Immature natural killer cell (primary cell): ENCODE results near the gene CCR5AS.
"Not testable (repeated sequence)": the region's sequence is repeated elsewhere in the genome, so short reads cannot be mapped to it uniquely, and the experiment has no call there.

Experiments
- DNase-seq, 3 donors: peaks; one replicate each; pipeline ENCODE4 v3.0.0; 2022; ENCODE audit warnings: mixed read lengths in 1 of 3
- H3K27ac Mint-ChIP-seq, 6 donors: one replicate each; pipeline ENCODE4 v1.8.0; 2020; ENCODE audit warnings: mixed read lengths in 6 of 6, mild to moderate bottlenecking in 5 of 6, inconsistent platforms in 4 of 6, moderate library complexity in 3 of 6
- H3K27me3 Mint-ChIP-seq, 3 donors: one replicate each; pipeline ENCODE4 v1.8.0; 2020 to 2021; ENCODE audit warnings: low read depth in 3 of 3, mild to moderate bottlenecking in 3 of 3, mixed read lengths in 3 of 3, moderate library complexity in 3 of 3, inconsistent platforms in 1 of 3
- H3K36me3 Mint-ChIP-seq, 3 donors: one replicate each; pipeline ENCODE4 v1.8.0; 2020; ENCODE audit warnings: mixed read lengths in 3 of 3, inconsistent platforms in 2 of 3, mild to moderate bottlenecking in 2 of 3
- H3K4me1 Mint-ChIP-seq, 2 donors: one replicate each; pipeline ENCODE4 v1.8.0; 2020; ENCODE audit warnings: inconsistent platforms in 2 of 2, mild to moderate bottlenecking in 2 of 2, mixed read lengths in 2 of 2, moderate library complexity in 1 of 2
- H3K4me3 Mint-ChIP-seq, 5 donors: one replicate each; pipeline ENCODE4 v1.8.0; 2020; ENCODE audit warnings: mild to moderate bottlenecking in 5 of 5, mixed read lengths in 5 of 5, inconsistent platforms in 3 of 5, moderate library complexity in 3 of 5
- H3K9me3 Mint-ChIP-seq, 6 donors: one replicate each; pipeline ENCODE4 v1.8.0; 2020; ENCODE audit warnings: mild to moderate bottlenecking in 6 of 6, mixed read lengths in 6 of 6, inconsistent platforms in 4 of 6, moderate library complexity in 3 of 6

The CCR5AS gene

GRCh38 chr3:46438831-46439230 is 32.0 kb upstream of the CCR5AS start:
- DNase-seq = no peak
- Mint-ChIP-seq H3K36me3 (no peaks in the 10 kb centered on the region), H3K4me3 (no peak overlapping the region), H3K27ac (peak overlapping the region in 1 of 6 donors; percentile 2), H3K27me3 (peaks cover 11 to 14% (median 13%) of the 10 kb centered on the region in 3 donors), H3K9me3 (no peaks in the 10 kb centered on the region), H3K4me1 (peaks cover 34 to 36% of the 10 kb centered on the region in 2 donors)

- Mint-ChIP-seq H3K27me3 (peaks cover 0 to 4% (median 1%) of the 10 kb centered on the region in 3 donors), H3K36me3 (peaks cover 0 to 7% (median 6%) of the 10 kb centered on the region in 3 donors), H3K4me1 (peaks cover under 1 to 13% of the 10 kb centered on the region in 2 donors), H3K27ac (no peak overlapping the region), H3K9me3 (peaks cover 5 to 19% (median 9%) of the 10 kb centered on the region in 6 donors), H3K4me3 (no peak overlapping the region)
- no peak for DNase-seq
Measured at GRCh38 chr3:46435081-46435726, 28.3 kb upstream of the CCR5AS start.

- H3K4me3 Mint-ChIP-seq = no peak overlapping the region
- peaks cover 0 to 4% (median 2%) of the 10 kb centered on the region in 3 donors for H3K27me3 Mint-ChIP-seq
- DNase-seq = no peak
- no peak overlapping the region for H3K27ac Mint-ChIP-seq
- H3K4me1 Mint-ChIP-seq = peaks cover 0 to 9% of the 10 kb centered on the region in 2 donors
- H3K9me3 Mint-ChIP-seq = peaks cover 5 to 19% (median 9%) of the 10 kb centered on the region in 6 donors
- peaks cover 0 to 8% (median 7%) of the 10 kb centered on the region in 3 donors for H3K36me3 Mint-ChIP-seq
Measured at GRCh38 chr3:46433841-46434240, 27.0 kb upstream of the CCR5AS start.

- H3K4me3 Mint-ChIP-seq, H3K27me3 Mint-ChIP-seq, DNase-seq, H3K4me1 Mint-ChIP-seq, H3K36me3 Mint-ChIP-seq, H3K27ac Mint-ChIP-seq: not testable (repeated sequence)
- peaks cover 5 to 19% (median 9%) of the 10 kb centered on the region in 6 donors for H3K9me3 Mint-ChIP-seq
Measured at GRCh38 chr3:46433118-46433517, 26.3 kb upstream of the CCR5AS start.

- DNase-seq, H3K27me3 Mint-ChIP-seq, H3K4me3 Mint-ChIP-seq, H3K36me3 Mint-ChIP-seq, H3K27ac Mint-ChIP-seq, H3K4me1 Mint-ChIP-seq: not testable (repeated sequence)
- H3K9me3 Mint-ChIP-seq = peaks cover 5 to 19% (median 9%) of the 10 kb centered on the region in 6 donors
Measured at GRCh38 chr3:46431905-46432304, 25.0 kb upstream of the CCR5AS start.

- DNase-seq, H3K27me3 Mint-ChIP-seq, H3K27ac Mint-ChIP-seq, H3K4me3 Mint-ChIP-seq, H3K36me3 Mint-ChIP-seq, H3K4me1 Mint-ChIP-seq: not testable (repeated sequence)
- peaks cover 5 to 19% (median 9%) of the 10 kb centered on the region in 6 donors for H3K9me3 Mint-ChIP-seq
Measured at GRCh38 chr3:46430879-46431278, 24.0 kb upstream of the CCR5AS start.

GRCh38 chr3:46429671-46430070 is 22.8 kb upstream of the CCR5AS start:
- Mint-ChIP-seq H3K27ac (no peak overlapping the region), H3K4me3 (no peak overlapping the region), H3K27me3 (peaks cover 2% of the 10 kb centered on the region in 3 donors), H3K9me3 (peaks cover 5 to 19% (median 9%) of the 10 kb centered on the region in 6 donors), H3K4me1 (peaks cover 0 to 9% of the 10 kb centered on the region in 2 donors), H3K36me3 (peaks cover 0 to 8% (median 7%) of the 10 kb centered on the region in 3 donors)
- no peak for DNase-seq

GRCh38 chr3:46429250-46429649 is 22.4 kb upstream of the CCR5AS start:
- no peak overlapping the region for H3K27ac Mint-ChIP-seq
- H3K27me3 Mint-ChIP-seq = peaks cover 2% of the 10 kb centered on the region in 3 donors
- H3K36me3 Mint-ChIP-seq = peaks cover 0 to 8% (median 7%) of the 10 kb centered on the region in 3 donors
- peaks cover 0 to 9% of the 10 kb centered on the region in 2 donors for H3K4me1 Mint-ChIP-seq
- DNase-seq = no peak
- peaks cover 5 to 19% (median 9%) of the 10 kb centered on the region in 6 donors for H3K9me3 Mint-ChIP-seq
- H3K4me3 Mint-ChIP-seq = no peak overlapping the region

GRCh38 chr3:46427916-46428833 is 21.3 kb upstream of the CCR5AS start:
- Mint-ChIP-seq H3K4me3 (no peak overlapping the region), H3K4me1 (peaks cover 0 to 6% of the 10 kb centered on the region in 2 donors)
- no peak for DNase-seq

GRCh38 chr3:46427404-46427803 is 20.5 kb upstream of the CCR5AS start:
- H3K27me3 Mint-ChIP-seq, H3K27ac Mint-ChIP-seq: not testable (repeated sequence)
- peaks cover 2 to 14% (median 7%) of the 10 kb centered on the region in 6 donors for H3K9me3 Mint-ChIP-seq

More at GRCh38 chr3:46427916-46428833, 21.3 kb upstream of the CCR5AS start:
- Mint-ChIP-seq H3K27me3 (peaks cover 2% of the 10 kb centered on the region in 3 donors), H3K27ac (no peak overlapping the region), H3K9me3 (peaks cover 5 to 19% (median 9%) of the 10 kb centered on the region in 6 donors), H3K36me3 (peaks cover 0 to 8% (median 7%) of the 10 kb centered on the region in 3 donors)

GRCh38 chr3:46426476-46426875 is 19.6 kb upstream of the CCR5AS start:
- not testable (repeated sequence) for H3K4me1 Mint-ChIP-seq, H3K4me3 Mint-ChIP-seq, DNase-seq, H3K27ac Mint-ChIP-seq, H3K9me3 Mint-ChIP-seq, H3K36me3 Mint-ChIP-seq, H3K27me3 Mint-ChIP-seq

More at GRCh38 chr3:46427404-46427803, 20.5 kb upstream of the CCR5AS start:
- H3K4me3 Mint-ChIP-seq, H3K4me1 Mint-ChIP-seq, H3K36me3 Mint-ChIP-seq, DNase-seq: not testable (repeated sequence)

GRCh38 chr3:46423588-46423987 is 16.7 kb upstream of the CCR5AS start:
- no peaks in the 10 kb centered on the region for H3K4me1 Mint-ChIP-seq
- no peaks in the 10 kb centered on the region for H3K9me3 Mint-ChIP-seq
- H3K27ac Mint-ChIP-seq = no peak overlapping the region
- no peaks in the 10 kb centered on the region for H3K36me3 Mint-ChIP-seq
- peaks cover 0 to 2% (median 0%) of the 10 kb centered on the region in 3 donors for H3K27me3 Mint-ChIP-seq
- no peak for DNase-seq
- no peak overlapping the region for H3K4me3 Mint-ChIP-seq

GRCh38 chr3:46422617-46423016 is 15.8 kb upstream of the CCR5AS start:
- H3K4me3 Mint-ChIP-seq = no peak overlapping the region
- H3K27me3 Mint-ChIP-seq = peaks cover 0 to 2% (median 0%) of the 10 kb centered on the region in 3 donors
- H3K27ac Mint-ChIP-seq = no peak overlapping the region
- no peak for DNase-seq
- H3K36me3 Mint-ChIP-seq = no peaks in the 10 kb centered on the region
- no peaks in the 10 kb centered on the region for H3K9me3 Mint-ChIP-seq
- no peaks in the 10 kb centered on the region for H3K4me1 Mint-ChIP-seq

GRCh38 chr3:46420931-46421330 is 14.1 kb upstream of the CCR5AS start:
- Mint-ChIP-seq H3K9me3 (no peaks in the 10 kb centered on the region), H3K4me3 (no peak overlapping the region), H3K27ac (peak overlapping the region in 1 of 6 donors; percentile 25), H3K27me3 (no peaks in the 10 kb centered on the region), H3K4me1 (no peaks in the 10 kb centered on the region), H3K36me3 (no peaks in the 10 kb centered on the region)
- no peak for DNase-seq
